Stimulated activated CD4-positive, alpha-beta T cell treated with anti-CD3 and anti-CD28 coated beads, Interleukin-2, amount 100 ng/mL, for 48 hours (primary cell): ENCODE data around the gene NHLRC4.

Source experiments
- DNase-seq, 2 donors: peaks; one replicate each; pipeline ENCODE4 v3.0.0-alpha.2; 2020

The NHLRC4 gene

DNA sequence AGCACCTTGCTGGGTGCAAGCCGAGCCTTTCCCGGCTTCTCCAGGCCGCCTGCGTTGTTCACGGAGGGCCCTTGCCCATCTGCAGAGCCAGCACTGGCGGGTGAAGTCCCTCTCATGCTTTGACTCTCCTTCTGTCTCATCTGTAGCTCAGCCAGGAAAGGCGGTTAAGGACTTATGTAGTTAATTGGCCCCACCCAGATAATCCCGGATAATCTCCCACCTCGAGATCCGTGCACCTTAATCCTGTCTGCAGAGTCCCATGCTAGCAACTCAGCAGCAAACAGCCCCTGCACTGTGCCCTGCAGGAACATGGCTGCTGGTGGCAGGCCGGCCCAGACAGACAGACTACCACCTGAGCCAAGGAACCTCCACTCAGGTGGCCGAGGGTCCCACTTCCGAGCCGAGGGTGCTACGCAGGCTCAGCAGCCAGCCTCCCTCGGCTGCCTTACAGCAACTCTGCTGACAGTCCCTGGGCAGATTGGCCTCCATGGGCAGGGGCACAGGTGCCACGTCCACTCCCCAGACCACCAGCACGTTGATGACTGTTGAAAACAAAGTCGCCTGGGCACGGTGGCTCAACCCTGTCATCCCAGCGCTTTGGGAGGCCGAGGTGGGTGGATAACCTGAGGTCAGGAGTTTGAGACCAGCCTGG lies 40.0 kb downstream of the NHLRC4 start:
- no peak for DNase-seq

DNA sequence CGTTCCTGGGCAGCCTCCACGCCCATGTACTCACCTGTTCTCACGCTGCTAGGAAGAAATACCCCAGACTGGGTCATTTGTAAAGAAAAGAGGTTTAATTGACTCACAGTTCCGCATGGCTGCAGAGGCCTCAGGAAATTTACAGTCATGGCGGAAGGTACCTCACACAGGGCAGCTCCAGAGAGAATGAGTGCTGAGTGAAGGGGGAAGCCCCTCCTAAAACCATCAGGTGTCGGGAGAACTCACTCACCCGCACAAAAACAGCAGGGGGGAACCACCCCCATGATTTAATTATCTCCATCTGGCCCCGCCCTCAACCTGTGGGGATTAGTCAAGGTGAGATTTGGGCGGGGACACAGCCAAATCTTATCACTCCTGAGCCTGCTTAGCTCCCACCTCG lies 41.2 kb downstream of the NHLRC4 start:
- DNase-seq, result peak in 1 of 2 donors; percentile 49

DNA sequence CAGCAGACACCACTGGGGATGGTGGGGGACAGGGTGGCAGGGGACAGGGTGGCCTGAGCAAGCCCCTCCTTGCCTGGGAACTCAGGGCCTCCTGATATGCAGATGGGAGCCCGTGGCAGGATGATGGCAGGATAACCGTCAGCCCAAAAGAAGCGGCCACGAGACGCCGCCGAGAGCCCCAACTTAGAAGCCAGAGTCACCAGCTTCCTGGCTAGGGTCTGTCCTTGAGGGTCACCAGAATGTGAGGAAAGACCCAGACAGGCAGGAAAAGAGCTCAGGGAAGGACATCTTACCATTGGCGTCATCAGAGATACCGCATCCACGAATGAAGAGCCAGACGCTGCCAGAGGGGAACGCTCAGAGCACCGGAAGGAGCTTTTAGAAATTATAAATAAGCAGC lies 42.5 kb downstream of the NHLRC4 start:
- no peak for DNase-seq

DNA sequence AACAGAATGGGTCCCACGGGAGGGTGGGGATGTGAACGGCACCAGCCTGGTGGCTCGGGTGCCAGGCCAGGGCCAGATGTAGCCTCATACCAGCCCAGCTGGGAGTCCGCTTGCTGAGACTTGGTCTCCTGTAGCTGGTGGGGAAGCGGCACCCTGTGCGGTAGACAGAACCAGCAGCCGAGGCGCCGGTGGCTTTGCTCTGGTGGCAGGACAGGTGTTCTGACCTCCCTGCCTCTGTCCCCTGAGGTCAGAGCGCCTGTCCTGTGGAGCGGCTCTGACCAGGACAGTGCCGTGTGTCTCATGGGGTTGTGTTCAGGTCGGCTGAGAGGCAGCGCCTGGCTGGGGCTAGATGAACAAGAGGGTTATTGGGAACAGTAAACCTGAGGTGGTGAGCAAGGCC lies 43.2 kb downstream of the NHLRC4 start:
- DNase-seq, result no peak

DNA sequence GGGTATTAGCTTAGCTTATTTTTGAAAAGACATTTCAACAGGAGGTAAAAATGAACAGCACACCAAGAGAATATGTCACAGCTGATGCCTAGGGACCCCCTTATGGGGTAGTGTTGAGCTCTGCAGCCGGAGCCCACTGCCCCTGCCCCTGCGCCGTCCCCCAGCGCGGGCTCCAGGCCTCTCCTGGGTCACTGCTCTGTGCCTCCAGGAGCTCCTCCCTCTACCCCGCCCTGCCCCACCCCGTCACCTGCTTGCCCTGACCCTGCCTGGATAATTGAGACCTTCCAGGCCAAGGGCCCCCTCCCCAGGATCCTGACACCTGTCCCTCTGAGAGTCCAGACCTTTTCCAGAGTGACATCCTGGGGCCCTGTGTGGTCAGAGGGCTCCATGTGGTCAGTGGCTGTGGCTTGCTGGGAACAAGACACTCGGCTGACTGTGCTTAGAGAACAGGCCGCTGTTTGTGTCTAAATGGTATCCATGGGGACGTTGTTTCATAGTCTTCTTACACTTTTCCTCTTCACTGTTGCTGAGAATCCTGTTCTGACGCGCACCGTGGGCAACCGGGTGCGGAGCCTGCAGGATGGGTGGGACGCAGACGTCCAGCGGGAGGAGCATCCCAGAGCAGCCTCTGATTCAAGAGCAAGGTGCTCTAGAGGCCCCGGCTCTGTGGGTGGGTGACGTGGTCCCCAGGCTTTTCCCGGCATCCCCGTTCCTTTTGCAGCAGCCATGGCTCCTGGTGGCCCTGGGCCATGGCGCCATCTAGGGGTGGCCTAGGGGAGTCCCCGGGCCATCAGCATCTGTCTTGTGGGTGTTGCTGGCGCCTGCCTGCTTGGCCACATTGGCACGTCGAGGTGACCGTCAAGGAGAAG lies 43.9 kb downstream of the NHLRC4 start:
- DNase-seq, result peak; percentile 60 to 69

DNA sequence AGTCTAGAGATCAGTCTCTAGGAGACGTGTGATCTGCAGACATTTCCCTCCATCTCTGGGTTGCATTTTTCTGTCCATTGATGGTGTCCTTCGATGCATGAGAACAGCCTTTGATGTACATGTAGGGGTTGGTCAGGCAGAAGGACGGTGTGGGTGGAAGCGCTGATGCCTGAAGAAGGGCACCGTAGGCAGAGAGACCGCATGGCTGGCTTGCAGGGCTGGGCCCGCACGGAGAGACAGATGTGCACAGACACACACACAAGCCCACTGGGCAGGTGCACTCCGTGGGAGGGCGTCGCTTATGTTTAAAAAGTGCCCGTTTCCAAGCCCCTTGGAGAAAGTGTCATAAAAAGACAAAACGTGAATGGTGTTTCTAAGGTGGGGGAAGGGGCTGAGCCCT lies 48.3 kb downstream of the NHLRC4 start:
- no peak for DNase-seq

DNA sequence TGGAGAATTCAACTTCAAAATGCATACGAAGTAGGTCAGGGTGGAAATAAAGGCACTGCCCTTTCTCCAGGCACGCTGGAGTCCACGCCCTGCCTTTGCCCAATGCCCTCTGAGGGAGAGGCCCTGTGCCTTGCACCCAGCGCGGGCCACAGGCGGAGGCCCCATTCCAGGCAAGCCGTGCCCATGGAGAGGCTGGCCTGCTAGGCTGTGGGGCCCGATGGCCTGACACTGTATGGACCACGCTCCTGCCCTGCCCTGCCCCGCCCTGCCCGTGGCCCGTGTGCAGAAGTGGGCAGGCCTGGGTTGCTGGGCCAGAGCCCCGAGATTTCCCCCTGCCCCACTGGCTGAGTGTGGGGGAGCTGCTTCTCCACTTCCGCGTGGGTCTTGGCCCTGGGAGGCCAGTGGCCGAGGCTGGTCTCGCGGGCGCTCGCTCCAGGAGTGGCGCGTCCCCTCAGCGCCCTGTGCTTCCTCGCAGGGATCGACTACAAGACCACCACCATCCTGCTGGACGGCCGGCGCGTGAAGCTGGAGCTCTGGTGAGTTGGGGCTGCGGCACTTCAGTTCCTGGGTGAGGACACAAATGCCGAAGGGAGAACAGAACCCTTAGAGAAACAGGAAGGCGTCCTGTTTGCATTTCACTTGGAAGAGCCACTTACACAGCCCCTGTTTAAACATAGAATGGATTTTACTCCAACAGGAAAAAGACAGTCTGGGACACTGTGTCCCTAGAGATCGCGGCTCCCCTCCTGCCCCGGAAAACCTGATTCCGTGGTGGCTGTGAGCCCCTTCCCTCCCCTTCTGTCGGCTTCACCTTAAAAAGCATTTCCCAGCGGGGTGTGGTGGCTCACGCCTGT lies 50.2 kb downstream of the NHLRC4 start:
- no peak for DNase-seq

DNA sequence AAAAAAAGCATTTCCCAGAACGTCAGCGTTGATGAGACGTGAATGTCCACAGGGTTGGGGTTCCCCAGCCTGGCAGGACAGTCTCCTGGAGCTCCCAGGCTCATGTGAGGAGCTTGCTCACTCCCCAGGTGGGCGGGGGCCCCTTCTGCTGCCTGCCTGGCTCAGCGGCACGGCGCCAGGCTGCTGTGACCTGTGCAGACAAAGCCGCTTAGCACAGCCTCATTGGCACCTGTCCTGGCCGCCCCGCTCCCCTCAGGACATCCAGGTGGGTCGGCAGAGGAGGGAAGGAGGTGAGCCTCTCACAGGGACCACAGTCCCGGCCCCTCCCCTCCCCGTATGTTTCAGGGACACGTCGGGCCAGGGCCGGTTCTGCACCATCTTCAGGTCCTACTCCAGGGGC lies 51.0 kb downstream of the NHLRC4 start:
- DNase-seq, result no peak
